ENCODE measurements around the gene FKBP15.

DNA sequence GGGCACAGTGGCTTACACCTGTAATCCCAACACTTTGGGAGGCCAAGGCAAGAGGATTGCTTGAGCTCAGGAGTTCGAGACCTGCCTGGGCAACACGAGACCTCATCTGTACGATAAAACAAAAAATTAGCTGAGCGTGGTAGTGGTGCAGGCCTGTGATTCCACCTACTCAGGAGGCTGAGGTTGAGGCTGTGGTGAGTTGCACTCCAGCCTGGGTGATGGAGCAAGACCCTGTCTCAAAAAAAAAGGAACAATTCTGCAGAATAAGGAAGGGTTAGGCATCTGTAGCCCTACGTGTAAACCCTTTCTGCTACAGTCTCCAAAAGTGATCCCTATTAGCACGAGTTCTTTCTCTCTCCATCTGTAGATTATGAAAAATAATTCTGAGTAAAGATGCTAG is 34.4 kb upstream of the FKBP15 start:
- TF ChIP-seq, protein P1, sequence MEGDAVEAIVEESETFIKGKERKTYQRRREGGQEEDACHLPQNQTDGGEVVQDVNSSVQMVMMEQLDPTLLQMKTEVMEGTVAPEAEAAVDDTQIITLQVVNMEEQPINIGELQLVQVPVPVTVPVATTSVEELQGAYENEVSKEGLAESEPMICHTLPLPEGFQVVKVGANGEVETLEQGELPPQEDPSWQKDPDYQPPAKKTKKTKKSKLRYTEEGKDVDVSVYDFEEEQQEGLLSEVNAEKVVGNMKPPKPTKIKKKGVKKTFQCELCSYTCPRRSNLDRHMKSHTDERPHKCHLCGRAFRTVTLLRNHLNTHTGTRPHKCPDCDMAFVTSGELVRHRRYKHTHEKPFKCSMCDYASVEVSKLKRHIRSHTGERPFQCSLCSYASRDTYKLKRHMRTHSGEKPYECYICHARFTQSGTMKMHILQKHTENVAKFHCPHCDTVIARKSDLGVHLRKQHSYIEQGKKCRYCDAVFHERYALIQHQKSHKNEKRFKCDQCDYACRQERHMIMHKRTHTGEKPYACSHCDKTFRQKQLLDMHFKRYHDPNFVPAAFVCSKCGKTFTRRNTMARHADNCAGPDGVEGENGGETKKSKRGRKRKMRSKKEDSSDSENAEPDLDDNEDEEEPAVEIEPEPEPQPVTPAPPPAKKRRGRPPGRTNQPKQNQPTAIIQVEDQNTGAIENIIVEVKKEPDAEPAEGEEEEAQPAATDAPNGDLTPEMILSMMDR (optimal IDR thresholded peaks at IDR 0.05 in 1 of 3, IDR thresholded peaks at IDR 0.05 in 1 of 3, conservative IDR thresholded peaks at IDR 0.05 in 1 of 3; ENCODE audit: extremely low read depth in 1 of 3, insufficient read depth in 2 of 3, low read length in 3 of 3): no peak
- no peak for TF ChIP-seq EZH2 (IDR thresholded peaks at IDR 0.05; ENCODE audit: low read length)
